Fibroblast of lung (primary cell): Measurements from ENCODE around the gene SPPL3.

ENCODE experiments used
- CTCF ChIP-seq, 2 donors: IDR thresholded peaks in 1 of 2; conservative IDR thresholded peaks in 1 of 2; 1 replicate in 1 of 2; 2 replicates in 1 of 2; pipeline ENCODE4 v1.5.1; 2011 to 2012; ENCODE audit warnings: low read length in 2 of 2, control low read depth in 1 of 2, inconsistent platforms in 1 of 2, low read depth in 1 of 2, mild to moderate bottlenecking in 1 of 2
- EZH2 ChIP-seq: IDR thresholded peaks from 2 replicates; pipeline ENCODE4 v1.5.1; 2012; ENCODE audit warnings: low read length, control low read depth, mild to moderate bottlenecking; ENCODE audit errors: missing control alignments

- TF ChIP-seq CTCF (conservative IDR thresholded peaks at IDR 0.05 in 1 of 2, IDR thresholded peaks at IDR 0.05 in 1 of 2; ENCODE audit: low read depth in 1 of 2, low read length in 2 of 2) (no peak), EZH2 (no peak)
Measured at GRCh38 chr12:120767071-120768024, 136.8 kb downstream of the SPPL3 start.
